Peyer's patch (tissue), 4 donors: ENCODE measurements around the gene SPATA6L.

Experiments
- POLR2A ChIP-seq, 2 donors: fragments of 450-650 bp; IDR thresholded peaks; one replicate each; pipeline ENCODE4 v1.5.1; 2017; ENCODE audit warnings: antibody characterized with exemption in 2 of 2, mild to moderate bottlenecking in 2 of 2, moderate library complexity in 2 of 2
- TF ChIP-seq, protein P1 (sequence below), 6 experiments: fragments of 450-650 bp in 4 of 6; fragments of 200-600 bp in 2 of 6; sonication (generic) in 1 of 6; IDR thresholded peaks; one replicate each; pipeline ENCODE4 v1.5.1; 2017 to 2019; ENCODE audit warnings: antibody characterized with exemption in 6 of 6, mild to moderate bottlenecking in 3 of 6, moderate library complexity in 1 of 6

GRCh38 chr9:4548811-4549725 lies 117.2 kb downstream of the SPATA6L start:
- TF ChIP-seq, protein P1, sequence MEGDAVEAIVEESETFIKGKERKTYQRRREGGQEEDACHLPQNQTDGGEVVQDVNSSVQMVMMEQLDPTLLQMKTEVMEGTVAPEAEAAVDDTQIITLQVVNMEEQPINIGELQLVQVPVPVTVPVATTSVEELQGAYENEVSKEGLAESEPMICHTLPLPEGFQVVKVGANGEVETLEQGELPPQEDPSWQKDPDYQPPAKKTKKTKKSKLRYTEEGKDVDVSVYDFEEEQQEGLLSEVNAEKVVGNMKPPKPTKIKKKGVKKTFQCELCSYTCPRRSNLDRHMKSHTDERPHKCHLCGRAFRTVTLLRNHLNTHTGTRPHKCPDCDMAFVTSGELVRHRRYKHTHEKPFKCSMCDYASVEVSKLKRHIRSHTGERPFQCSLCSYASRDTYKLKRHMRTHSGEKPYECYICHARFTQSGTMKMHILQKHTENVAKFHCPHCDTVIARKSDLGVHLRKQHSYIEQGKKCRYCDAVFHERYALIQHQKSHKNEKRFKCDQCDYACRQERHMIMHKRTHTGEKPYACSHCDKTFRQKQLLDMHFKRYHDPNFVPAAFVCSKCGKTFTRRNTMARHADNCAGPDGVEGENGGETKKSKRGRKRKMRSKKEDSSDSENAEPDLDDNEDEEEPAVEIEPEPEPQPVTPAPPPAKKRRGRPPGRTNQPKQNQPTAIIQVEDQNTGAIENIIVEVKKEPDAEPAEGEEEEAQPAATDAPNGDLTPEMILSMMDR (IDR thresholded peaks at IDR 0.05): peak in 4 of 6 experiments; percentile 5 to 41 (median 26)
- TF ChIP-seq POLR2A (IDR thresholded peaks at IDR 0.05): no peak
